Breast epithelium (tissue), 4 donors: ENCODE measurements around the gene ZC3H12A. TPM values are rescaled to one million over a fixed set of nuclear protein-coding genes. Genes with fewer than 3 reads are reported as not detected.
"Not testable (repeated sequence)": the region's sequence is repeated elsewhere in the genome, so short reads cannot be mapped to it uniquely, and the experiment has no call there.

ENCODE experiments used
- DNase-seq, 2 donors: peaks; one replicate each; pipeline ENCODE4 v3.0.0-alpha.2; 2019; ENCODE audit warnings: low spot score in 2 of 2
- H3K27ac ChIP-seq, 2 donors: fragments of 200-600 bp; sonication (generic) in 1 of 2; one replicate each; pipeline ENCODE4 v1.5.1; 2016 to 2019; ENCODE audit warnings: mild to moderate bottlenecking in 1 of 2
- H3K27me3 ChIP-seq, 2 donors: fragments of 200-600 bp; sonication (generic) in 1 of 2; one replicate each; pipeline versions ENCODE4 v1.5.1 to v1.6.0; 2017 to 2019; ENCODE audit warnings: control low read depth in 1 of 2, mild to moderate bottlenecking in 1 of 2
- H3K36me3 ChIP-seq: fragments of 200-600 bp; one replicate; pipeline ENCODE4 v1.5.1; 2019
- H3K4me1 ChIP-seq, 2 donors: fragments of 200-600 bp; sonication (generic); one replicate each; pipeline ENCODE4 v1.5.1; 2016 to 2019; ENCODE audit warnings: control low read depth in 1 of 2
- H3K4me3 ChIP-seq, 3 donors: fragments of 200-600 bp; sonication (generic); 1 replicate in 2 of 3; 2 replicates in 1 of 3; pipeline ENCODE4 v1.5.1; 2016 to 2019; ENCODE audit warnings: mild to moderate bottlenecking in 3 of 3, moderate library complexity in 2 of 3
- H3K9me3 ChIP-seq, 2 donors: fragments of 200-600 bp; sonication (generic) in 1 of 2; one replicate each; pipeline ENCODE4 v1.5.1; 2016 to 2019; ENCODE audit warnings: control low read depth in 1 of 2
- POLR2A ChIP-seq: fragments of 450-650 bp; IDR thresholded peaks from one replicate; pipeline ENCODE4 v1.6.1; 2016; ENCODE audit warnings: antibody characterized with exemption, mild to moderate bottlenecking, moderate library complexity
- POLR2AphosphoS5 ChIP-seq, 3 donors: sonication (generic); formaldehyde crosslinking; IDR thresholded peaks; one replicate each; pipeline ENCODE4 v1.6.1; 2017; ENCODE audit warnings: antibody characterized with exemption in 3 of 3
- intact Hi-C: fragments of 100-400 bp; cut with DNase I; formaldehyde crosslinking; loops from one replicate; pipeline ENCODE4 v1.15.1; 2023; ENCODE audit warnings: low total_unique reads
- total RNA-seq, 3 donors: library from RNA; depleted of rRNA; stranded (reverse); fragments of >200 nt; gene quantifications; one replicate each; pipeline ENCODE4 v1.1.0, GENCODE V29; 2016
- TF ChIP-seq, protein P1 (sequence below), 3 donors: fragments of 450-650 bp; IDR thresholded peaks; one replicate each; pipeline ENCODE4 v1.5.1; 2016 to 2017; ENCODE audit warnings: antibody characterized with exemption in 3 of 3, mild to moderate bottlenecking in 3 of 3, moderate library complexity in 3 of 3

Gene ZC3H12A
- total RNA-seq, 3 donors from 2014 or later, result 5.8 to 82.8 (median 76.7) TPM

DNA sequence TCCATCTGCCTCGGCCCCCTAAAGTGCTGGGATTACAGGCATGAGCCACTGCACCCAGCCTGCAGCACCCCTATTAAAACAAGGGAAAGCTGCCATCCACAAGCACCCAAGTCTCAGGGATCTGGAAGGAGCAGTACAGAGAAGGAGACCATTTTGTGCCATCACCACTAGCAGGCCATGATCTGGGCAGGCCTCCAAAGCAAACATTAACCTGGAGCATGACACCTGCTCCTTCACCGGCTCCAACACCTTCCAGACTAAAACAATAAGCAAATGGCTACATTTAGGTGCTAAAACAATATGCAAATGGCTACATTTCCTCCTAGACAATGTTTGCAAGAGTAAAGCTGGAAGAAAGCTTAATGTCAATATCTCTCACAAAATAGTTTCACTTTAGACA lies 23.5 kb downstream of the ZC3H12A start:
- Histone ChIP-seq H3K9me3 (no peaks in the 10 kb centered on the region), H3K36me3 (no peaks in the 10 kb centered on the region), H3K27me3 (no peaks in the 10 kb centered on the region), H3K4me3 (no peak overlapping the region), H3K27ac (peak overlapping the region in 1 of 2 donors; percentile 49), H3K4me1 (peaks cover 0 to 14% of the 10 kb centered on the region in 2 donors)
- peak in 1 of 2 donors; percentile 41 for DNase-seq
- intact Hi-C loops, result no loop called here
- TF ChIP-seq POLR2A (no peak), POLR2AphosphoS5 (IDR thresholded peaks at IDR 0.05) (no peak)
- TF ChIP-seq, protein P1, sequence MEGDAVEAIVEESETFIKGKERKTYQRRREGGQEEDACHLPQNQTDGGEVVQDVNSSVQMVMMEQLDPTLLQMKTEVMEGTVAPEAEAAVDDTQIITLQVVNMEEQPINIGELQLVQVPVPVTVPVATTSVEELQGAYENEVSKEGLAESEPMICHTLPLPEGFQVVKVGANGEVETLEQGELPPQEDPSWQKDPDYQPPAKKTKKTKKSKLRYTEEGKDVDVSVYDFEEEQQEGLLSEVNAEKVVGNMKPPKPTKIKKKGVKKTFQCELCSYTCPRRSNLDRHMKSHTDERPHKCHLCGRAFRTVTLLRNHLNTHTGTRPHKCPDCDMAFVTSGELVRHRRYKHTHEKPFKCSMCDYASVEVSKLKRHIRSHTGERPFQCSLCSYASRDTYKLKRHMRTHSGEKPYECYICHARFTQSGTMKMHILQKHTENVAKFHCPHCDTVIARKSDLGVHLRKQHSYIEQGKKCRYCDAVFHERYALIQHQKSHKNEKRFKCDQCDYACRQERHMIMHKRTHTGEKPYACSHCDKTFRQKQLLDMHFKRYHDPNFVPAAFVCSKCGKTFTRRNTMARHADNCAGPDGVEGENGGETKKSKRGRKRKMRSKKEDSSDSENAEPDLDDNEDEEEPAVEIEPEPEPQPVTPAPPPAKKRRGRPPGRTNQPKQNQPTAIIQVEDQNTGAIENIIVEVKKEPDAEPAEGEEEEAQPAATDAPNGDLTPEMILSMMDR (IDR thresholded peaks at IDR 0.05), result no peak

DNA sequence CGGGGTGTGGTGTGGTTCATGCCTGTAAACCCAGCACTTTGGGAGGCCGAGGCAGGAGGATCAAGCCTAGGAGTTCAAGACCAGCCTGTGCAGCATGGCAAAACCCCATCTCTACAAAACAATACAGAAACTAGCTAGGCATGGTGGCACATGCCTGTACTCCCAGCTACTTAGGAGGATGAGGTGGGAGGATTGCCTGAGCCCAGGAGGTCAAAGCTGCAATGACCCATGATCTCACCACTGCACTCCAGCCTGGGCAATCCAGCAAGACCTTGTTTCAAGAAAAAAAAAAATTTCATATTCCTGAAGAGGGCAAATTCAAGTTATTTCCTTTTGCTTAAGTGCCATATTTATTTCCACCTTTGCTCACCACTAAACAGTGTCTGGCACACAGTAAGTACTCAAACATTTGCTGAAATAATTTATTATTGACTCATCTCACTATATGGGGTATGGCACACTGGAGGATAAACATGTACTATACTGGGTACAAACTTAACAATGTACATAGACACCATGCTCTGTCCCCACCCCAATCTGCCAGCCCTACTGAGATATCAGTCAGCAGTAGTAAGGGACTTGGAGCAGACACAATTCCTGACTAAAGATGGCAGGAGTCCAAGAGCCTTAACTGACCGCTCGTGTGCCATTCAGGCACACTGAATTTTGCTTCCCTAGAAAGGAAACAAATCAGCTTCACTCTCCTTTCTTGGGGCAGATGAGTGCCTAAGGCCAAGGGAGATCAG lies 24.7 kb downstream of the ZC3H12A start:
- intact Hi-C loops, result no loop called here
- Histone ChIP-seq H3K36me3 (no peaks in the 10 kb centered on the region), H3K27ac (peak overlapping the region in 1 of 2 donors; percentile 62)

DNA sequence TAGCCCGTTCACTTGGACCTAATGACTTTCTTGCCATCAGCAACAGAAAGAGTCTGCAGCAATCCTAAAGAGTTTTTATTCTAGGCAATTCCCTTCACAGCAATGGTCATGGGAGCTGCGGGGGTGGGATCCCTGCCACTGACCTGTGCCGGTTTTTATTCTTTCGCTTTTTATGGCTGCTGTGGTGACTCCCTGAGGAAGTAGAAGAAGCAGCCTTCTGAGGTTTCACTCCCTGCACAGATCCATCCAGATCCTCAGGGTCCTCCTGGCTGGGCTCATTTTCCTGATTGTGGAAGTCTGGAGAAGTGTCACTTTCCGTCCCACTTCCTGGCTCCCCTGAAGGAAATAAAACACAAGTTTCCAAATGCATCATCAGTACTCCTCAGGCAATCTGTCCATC lies 27.3 kb downstream of the ZC3H12A start:
- no peak overlapping the region for H3K27ac ChIP-seq
- DNase-seq, result no peak
- TF ChIP-seq POLR2A (no peak), POLR2AphosphoS5 (IDR thresholded peaks at IDR 0.05) (no peak)
- TF ChIP-seq, protein P1 (IDR thresholded peaks at IDR 0.05), result no peak
- H3K4me1 ChIP-seq, result peaks cover 0 to 14% of the 10 kb centered on the region in 2 donors
- H3K36me3 ChIP-seq, result no peaks in the 10 kb centered on the region
- intact Hi-C loops, result no loop called here
- no peaks in the 10 kb centered on the region for H3K9me3 ChIP-seq
- H3K4me3 ChIP-seq, result no peak overlapping the region
- H3K27me3 ChIP-seq, result no peaks in the 10 kb centered on the region

More for the DNA sequence above, 24.7 kb downstream of the ZC3H12A start:
- H3K4me1 ChIP-seq, result peaks cover 0 to 14% of the 10 kb centered on the region in 2 donors
- DNase-seq, result no peak
- H3K9me3 ChIP-seq, result no peaks in the 10 kb centered on the region
- no peak overlapping the region for H3K4me3 ChIP-seq
- H3K27me3 ChIP-seq, result no peaks in the 10 kb centered on the region
- TF ChIP-seq POLR2A (no peak), POLR2AphosphoS5 (IDR thresholded peaks at IDR 0.05) (no peak)
- TF ChIP-seq, protein P1 (IDR thresholded peaks at IDR 0.05), result no peak

DNA sequence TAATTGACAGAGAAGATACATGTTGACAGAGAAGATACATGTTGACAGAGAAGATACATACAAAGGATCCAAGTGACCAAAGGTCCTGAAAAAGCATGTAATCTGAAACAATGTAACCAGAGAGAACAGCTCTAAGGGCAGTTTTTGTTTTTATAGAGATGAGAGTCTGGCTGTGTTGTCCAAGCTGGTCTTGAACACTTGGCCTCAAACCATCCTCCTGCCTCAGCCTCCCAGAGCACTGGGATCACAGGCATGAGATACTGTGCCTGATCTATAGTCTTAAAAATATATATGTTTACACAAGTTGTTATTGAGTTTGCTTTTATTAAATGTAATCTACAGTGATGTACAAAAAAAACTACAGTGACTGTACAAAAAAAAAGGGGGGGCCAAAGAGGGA lies 27.7 kb downstream of the ZC3H12A start:
- Histone ChIP-seq H3K9me3 (no peaks in the 10 kb centered on the region), H3K4me3 (no peak overlapping the region), H3K4me1 (peaks cover 0 to 14% of the 10 kb centered on the region in 2 donors), H3K27ac (no peak overlapping the region), H3K36me3 (no peaks in the 10 kb centered on the region), H3K27me3 (no peaks in the 10 kb centered on the region)
- intact Hi-C loops, result no loop called here
- TF ChIP-seq POLR2AphosphoS5 (IDR thresholded peaks at IDR 0.05), result no peak
- TF ChIP-seq POLR2A, result no peak
- TF ChIP-seq, protein P1 (IDR thresholded peaks at IDR 0.05), result no peak
- no peak for DNase-seq

DNA sequence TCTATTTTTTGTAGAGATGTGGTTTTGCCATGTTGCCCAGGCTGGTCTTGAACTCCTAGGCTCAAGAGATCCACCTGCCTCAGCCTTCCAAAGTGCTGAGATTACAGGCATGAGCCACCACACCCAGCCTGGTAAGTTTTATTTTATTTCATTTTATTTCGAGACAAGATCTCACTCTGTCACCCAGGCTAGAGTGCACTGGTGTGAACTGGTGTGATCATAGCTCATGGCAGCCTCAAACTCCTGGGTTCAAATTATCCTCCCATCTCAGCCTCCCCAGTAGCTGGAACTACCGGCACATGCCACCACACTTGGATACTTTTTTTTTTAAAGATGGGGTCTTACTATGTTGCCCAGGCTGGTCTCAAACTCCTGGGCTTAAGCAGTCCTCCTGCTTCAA lies 28.4 kb downstream of the ZC3H12A start:
- H3K36me3 ChIP-seq, result not testable (repeated sequence)

More for the DNA sequence above, 28.4 kb downstream of the ZC3H12A start:
- H3K4me3 ChIP-seq, H3K9me3 ChIP-seq, H3K4me1 ChIP-seq, H3K27ac ChIP-seq, H3K27me3 ChIP-seq, intact Hi-C loops, DNase-seq: not testable (repeated sequence)
